IMR-90 (cell line): ENCODE measurements around the gene ZNF768. TPM values are rescaled to one million over a fixed set of nuclear protein-coding genes. Genes with fewer than 3 reads are reported as not detected.

Experiments used
- ATAC-seq: fragments of 200-7000 bp; cut with Tn5 transposase; 2 replicates; pipeline ENCODE4 v1.9.1; 2020; ENCODE audit warnings: low read depth, mild to moderate bottlenecking, moderate library complexity
- BruUV-seq: library from RNA; stranded (reverse); fragments of 400-500 nt; replicated peaks from 2 replicates; lab custom pipeline; 2021; lab: Mats Ljungman, UMichigan
- CTCF ChIA-PET: fragments of 300-600 bp; formaldehyde crosslinking; extraction: SDS; loops from one replicate; lab custom pipeline; 2021; ENCODE audit warnings: antibody characterized with exemption; lab: Yijun Ruan, JAX
- POLR2A ChIA-PET: fragments of 300-600 bp; sonication (Branson Sonifier 250); formaldehyde crosslinking; loops from one replicate; lab custom pipeline; 2022; ENCODE audit warnings: antibody characterized with exemption; ENCODE audit not compliant: unreplicated experiment; lab: Charles Lee
- DNase-seq: peaks from one replicate; pipeline ENCODE4 v3.0.0; 2013
- H2AFZ ChIP-seq: replicated peaks from 2 replicates; pipeline ENCODE3; 2013; ENCODE audit warnings: low read length, mild to moderate bottlenecking; ENCODE audit not compliant: poor library complexity
- H2AK5ac ChIP-seq: 2 replicates; pipeline ENCODE4 v1.6.1; 2013; ENCODE audit warnings: low read depth, low read length, inconsistent platforms
- H2AK9ac ChIP-seq: replicated peaks from 2 replicates; pipeline ENCODE3; 2013; ENCODE audit warnings: mild to moderate bottlenecking, low read depth, low read length, moderate library complexity; ENCODE audit not compliant: poor library complexity
- H2BK120ac ChIP-seq: 2 replicates; pipeline ENCODE4 v1.6.1; 2013; ENCODE audit warnings: low read depth, low read length, inconsistent platforms
- H2BK15ac ChIP-seq: 3 replicates; pipeline ENCODE4 v1.6.1; 2013; ENCODE audit warnings: low read depth, low read length, inconsistent platforms
- H2BK20ac ChIP-seq: 2 replicates; pipeline ENCODE4 v1.6.1; 2013; ENCODE audit warnings: low read depth, mild to moderate bottlenecking, inconsistent platforms, low read length, moderate library complexity
- H2BK5ac ChIP-seq: 2 replicates; pipeline ENCODE4 v1.6.1; 2013; ENCODE audit warnings: mild to moderate bottlenecking, low read depth, low read length, inconsistent platforms; ENCODE audit not compliant: poor library complexity, severe bottlenecking
- H3K14ac ChIP-seq: replicated peaks from 2 replicates; pipeline ENCODE4 v1.6.1; 2013; ENCODE audit warnings: low read depth, low read length, inconsistent platforms
- H3K18ac ChIP-seq: 2 replicates; pipeline ENCODE4 v1.6.1; 2013; ENCODE audit warnings: low read depth, low read length, control low read depth
- H3K23ac ChIP-seq: 2 replicates; pipeline ENCODE4 v1.6.1; 2013; ENCODE audit warnings: low read depth, low read length, inconsistent platforms
- H3K27ac ChIP-seq: 2 replicates; pipeline ENCODE4 v1.5.1; 2013; ENCODE audit warnings: mild to moderate bottlenecking, control low read depth, low read length; ENCODE audit not compliant: insufficient read depth
- H3K27me3 ChIP-seq: 2 replicates; pipeline ENCODE4 v1.6.1; 2013; ENCODE audit warnings: low read length; ENCODE audit not compliant: control insufficient read depth, insufficient read depth
- H3K36me3 ChIP-seq: 2 replicates; pipeline ENCODE4 v1.6.1; 2013; ENCODE audit warnings: low read length, mixed read lengths; ENCODE audit not compliant: control insufficient read depth, insufficient read depth
- H3K4ac ChIP-seq: 2 replicates; pipeline ENCODE4 v1.6.1; 2013; ENCODE audit warnings: low read depth, low read length, inconsistent platforms
- H3K4me1 ChIP-seq: 2 replicates; pipeline ENCODE4 v1.6.1; 2013; ENCODE audit warnings: low read length, mixed read lengths; ENCODE audit not compliant: control insufficient read depth, insufficient read depth
- H3K4me2 ChIP-seq: 2 replicates; pipeline ENCODE4 v1.6.1; 2013; ENCODE audit warnings: low read depth, mild to moderate bottlenecking, control low read depth, low read length, moderate library complexity
- H3K4me3 ChIP-seq: 2 replicates; pipeline ENCODE4 v1.5.1; 2013; ENCODE audit warnings: low read depth, mild to moderate bottlenecking, control low read depth, low read length, moderate library complexity; ENCODE audit not compliant: insufficient read depth
- H3K56ac ChIP-seq: 2 replicates; pipeline ENCODE4 v1.6.1; 2013; ENCODE audit warnings: low read length, inconsistent platforms; ENCODE audit not compliant: insufficient read depth; ENCODE audit errors: extremely low read depth
- H3K79me1 ChIP-seq, 2 experiments: 2 replicates each; pipeline ENCODE4 v1.6.1; 2013; ENCODE audit warnings: low read length in 2 of 2, inconsistent platforms in 1 of 2, low read depth in 1 of 2
- H3K9ac ChIP-seq: 2 replicates; pipeline ENCODE4 v1.6.1; 2013; ENCODE audit warnings: low read depth, low read length, control low read depth
- H3K9me1 ChIP-seq: 2 replicates; pipeline ENCODE4 v1.6.1; 2013; ENCODE audit warnings: low read length, inconsistent platforms; ENCODE audit not compliant: insufficient read depth
- H3K9me3 ChIP-seq: 2 replicates; pipeline ENCODE4 v1.6.1; 2013; ENCODE audit warnings: low read length; ENCODE audit not compliant: control insufficient read depth, insufficient read depth
- H4K20me1 ChIP-seq: 2 replicates; pipeline ENCODE4 v1.6.1; 2013; ENCODE audit warnings: low read length, inconsistent platforms; ENCODE audit not compliant: insufficient read depth
- H4K5ac ChIP-seq: 2 replicates; pipeline ENCODE4 v1.6.1; 2013; ENCODE audit warnings: mild to moderate bottlenecking, low read depth, low read length, control low read depth
- H4K8ac ChIP-seq, 2 experiments: 2 replicates each; pipeline ENCODE4 v1.6.1; 2013; ENCODE audit warnings: low read depth in 2 of 2, low read length in 2 of 2, control low read depth in 1 of 2, inconsistent platforms in 1 of 2
- H4K91ac ChIP-seq: 2 replicates; pipeline ENCODE4 v1.6.1; 2013; ENCODE audit warnings: low read depth, low read length, inconsistent platforms; ENCODE audit not compliant: insufficient read depth
- CEBPB ChIP-seq: IDR thresholded peaks from 2 replicates; pipeline ENCODE4 v1.6.1; 2012; ENCODE audit warnings: low read depth, low read length, improper control_type of control experiment
- CHD1 ChIP-seq: IDR thresholded peaks from 2 replicates; pipeline ENCODE4 v1.6.1; 2012; ENCODE audit warnings: low read depth, low read length, improper control_type of control experiment
- FOS ChIP-seq: fragments of 150-350 bp; IDR thresholded peaks from 2 replicates; pipeline ENCODE4 v1.6.1; 2016; ENCODE audit warnings: low read depth, low read length
- MAFK ChIP-seq: IDR thresholded peaks from 2 replicates; pipeline ENCODE4 v1.6.1; 2012; ENCODE audit warnings: low read depth, low read length, improper control_type of control experiment
- MAZ ChIP-seq: IDR thresholded peaks from 2 replicates; pipeline ENCODE4 v1.6.1; 2012; ENCODE audit warnings: low read depth, mild to moderate bottlenecking, low read length, improper control_type of control experiment, moderate library complexity, borderline replicate concordance
- MXI1 ChIP-seq: IDR thresholded peaks from 2 replicates; pipeline ENCODE4 v1.6.1; 2012; ENCODE audit warnings: low read depth, mild to moderate bottlenecking, low read length, moderate library complexity, borderline replicate concordance
- NFE2L2 ChIP-seq: fragments of 150-350 bp; IDR thresholded peaks from 2 replicates; pipeline ENCODE4 v1.6.1; 2016; ENCODE audit warnings: low read depth, mild to moderate bottlenecking, low read length
- POLR2A ChIP-seq: IDR thresholded peaks from 2 replicates; pipeline ENCODE4 v1.6.1; 2012; ENCODE audit warnings: mild to moderate bottlenecking, low read depth, low read length
- RAD21 ChIP-seq: IDR thresholded peaks from 2 replicates; pipeline ENCODE4 v1.6.1; 2012; ENCODE audit warnings: low read length, improper control_type of control experiment
- RCOR1 ChIP-seq: IDR thresholded peaks from 2 replicates; pipeline ENCODE4 v1.6.1; 2012; ENCODE audit warnings: mild to moderate bottlenecking, low read length, improper control_type of control experiment; ENCODE audit not compliant: insufficient replicate concordance
- RFX5 ChIP-seq: IDR thresholded peaks from 2 replicates; pipeline ENCODE4 v1.8.0; 2012; ENCODE audit warnings: low read depth, mild to moderate bottlenecking, low read length, moderate library complexity
- SMC3 ChIP-seq: fragments of 150-350 bp; IDR thresholded peaks from 2 replicates; pipeline ENCODE4 v1.6.1; 2016; ENCODE audit warnings: low read depth, mild to moderate bottlenecking, antibody characterized with exemption, low read length, moderate library complexity
- USF2 ChIP-seq: fragments of 150-350 bp; IDR thresholded peaks from 2 replicates; pipeline ENCODE4 v1.6.1; 2017; ENCODE audit warnings: mild to moderate bottlenecking, antibody characterized with exemption, low read length, low read depth
- WGBS, 2 experiments: methylation state at CpG; one replicate each; pipeline versions ENCODE4 v1.1.5 to v1.1.7; 2013; ENCODE audit warnings: missing lambda C conversion rate in 2 of 2; ENCODE audit not compliant: insufficient read length in 1 of 2; ENCODE audit errors: extremely low coverage in 2 of 2; 5-methylcytosine and 5-hydroxymethylcytosine counted together
- dilution Hi-C: fragments of 300-500 bp; cut with HindIII; formaldehyde crosslinking; loops from one replicate; pipeline ENCODE4 v1.14.3; 2018; ENCODE audit warnings: low sequenced_read_pairs; ENCODE audit not compliant: unreplicated experiment
- in situ Hi-C: fragments of 300-500 bp; cut with MboI; formaldehyde crosslinking; loops from 3 replicates; pipeline ENCODE4 v1.14.3; 2019; ENCODE audit warnings: low sequenced_read_pairs, inconsistent platforms, mixed read lengths
- intact Hi-C: fragments of 100-400 bp; cut with micrococcal nuclease; formaldehyde crosslinking; loops from 2 replicates; pipeline ENCODE4 v1.10.0; 2022
- polyA plus RNA-seq, 3 experiments: library from polyadenylated mRNA; depleted of rRNA; stranded (reverse); fragments of >200 nt; gene quantifications; 2 replicates each; pipeline ENCODE4 v1.2.3, GENCODE V29; 2012; ENCODE audit warnings: low replicate concordance in 1 of 3
- total RNA-seq: library from RNA; depleted of rRNA; stranded (reverse); fragments of >200 nt; gene quantifications from 2 replicates; pipeline ENCODE4 v1.2.3, GENCODE V29; 2012
- TF ChIP-seq, protein P1 (sequence below): conservative IDR thresholded peaks from 2 replicates; pipeline ENCODE4 v1.5.1; 2012; ENCODE audit warnings: mild to moderate bottlenecking, low read depth, low read length, improper control_type of control experiment
- TF ChIP-seq, protein P2 (sequence below): fragments of 150-350 bp; IDR thresholded peaks from 2 replicates; pipeline ENCODE4 v1.6.1; 2016; ENCODE audit warnings: low read depth, mild to moderate bottlenecking, low read length, moderate library complexity, borderline replicate concordance

The ZNF768 gene
- total and polyA plus RNA-seq, 2 of the 4 experiments (the other 2 are of a cell fraction) = 9.3 to 22.1 TPM

DNA sequence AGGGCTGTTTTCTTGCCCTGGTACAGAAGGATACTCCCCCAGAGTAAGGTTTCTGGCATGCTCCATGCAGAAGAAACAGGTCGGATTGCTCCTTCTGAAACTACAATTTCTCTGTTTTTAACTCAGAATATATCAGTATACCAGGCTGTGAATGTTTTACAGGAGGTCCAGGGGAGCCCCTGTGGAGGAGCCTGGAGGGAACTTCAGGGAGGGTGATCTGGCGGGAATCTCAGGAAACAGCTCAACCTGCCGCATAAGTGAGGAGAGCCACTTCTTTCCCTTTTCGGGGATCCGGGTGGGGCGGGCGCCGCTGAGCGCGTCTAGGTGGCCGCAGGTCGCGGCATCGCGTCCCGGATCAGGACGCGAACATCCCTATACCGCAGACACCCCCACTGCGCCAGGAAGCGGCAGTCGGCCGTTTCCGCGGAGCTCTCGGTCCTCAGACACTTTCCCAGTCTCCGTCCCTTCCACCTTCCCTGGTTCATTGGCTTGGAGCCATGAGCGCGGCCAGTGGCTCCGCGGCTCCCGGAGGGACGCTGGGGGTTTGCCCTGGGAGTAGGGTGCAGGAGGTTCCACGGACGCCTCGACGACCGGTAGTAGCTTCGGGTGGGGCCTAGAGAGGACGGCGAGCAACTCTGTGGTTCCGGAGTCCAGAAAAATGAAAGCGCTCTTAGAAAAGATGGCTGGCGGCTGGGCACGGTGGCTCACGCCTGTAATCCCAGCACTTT lies 34.9 kb upstream of the ZNF768 start:
- in situ Hi-C loops (no loop called here), intact Hi-C loops (no loop called here), dilution Hi-C loops (no loop called here)
- H2AFZ ChIP-seq = peak overlapping the region; percentile 91
- H3K14ac ChIP-seq = no peak overlapping the region
- no peak overlapping the region for H3K4me3 ChIP-seq
- H3K9me3 ChIP-seq = no peaks in the 10 kb centered on the region
- no peak overlapping the region for H3K56ac ChIP-seq
- H2BK5ac ChIP-seq = no peak overlapping the region
- no peak overlapping the region for H3K27ac ChIP-seq
- no peak overlapping the region for H4K5ac ChIP-seq
- peak overlapping the region in 1 of 2 experiments; percentile 38; a peak in 1 of 4 replicates for H4K8ac ChIP-seq
- no peaks in the 10 kb centered on the region for H4K20me1 ChIP-seq
- no peak overlapping the region for H2AK5ac ChIP-seq
- BruUV-seq = no TSS peak
- H3K4me1 ChIP-seq = no peaks in the 10 kb centered on the region
- H3K23ac ChIP-seq = no peak overlapping the region; the same call in 1 of the 2 replicates
- ChIA-PET CTCF (interaction anchor here (0.6 to 1.2 kb wide), 2 partner anchors 68 to 1487 kb away, joined by 3 to 4 read pairs; no protein-coding TSS in a partner anchor), POLR2A (no interaction called here)
- H3K18ac ChIP-seq = no peak overlapping the region
- H2BK15ac ChIP-seq = no peak overlapping the region
- H2BK20ac ChIP-seq = no peak overlapping the region
- H4K91ac ChIP-seq = no peak overlapping the region
- H3K9ac ChIP-seq = no peak overlapping the region
- H3K79me1 ChIP-seq = peaks cover 0 to 17% of the 10 kb centered on the region in 2 experiments; a peak in 2 of 4 replicates
- H3K4ac ChIP-seq = no peak overlapping the region
- H2BK120ac ChIP-seq = no peak overlapping the region
- H3K27me3 ChIP-seq = peaks cover 6% of the 10 kb centered on the region; the same call in 1 of the 2 replicates
- DNase-seq (no peak), ATAC-seq (no peak)
- H3K36me3 ChIP-seq = peaks cover under 1% of the 10 kb centered on the region; the same call in 1 of the 2 replicates
- WGBS, 2 experiments = 47% methylated on average over 23 of the region's 46 CpGs; no CpG with 5 or more reads in 1 of the 2 experiments
- no peak overlapping the region for H2AK9ac ChIP-seq
- H3K9me1 ChIP-seq = no peaks in the 10 kb centered on the region
- H3K4me2 ChIP-seq = peak overlapping the region; percentile 37; the same call in 1 of the 2 replicates
- TF ChIP-seq, protein P1, sequence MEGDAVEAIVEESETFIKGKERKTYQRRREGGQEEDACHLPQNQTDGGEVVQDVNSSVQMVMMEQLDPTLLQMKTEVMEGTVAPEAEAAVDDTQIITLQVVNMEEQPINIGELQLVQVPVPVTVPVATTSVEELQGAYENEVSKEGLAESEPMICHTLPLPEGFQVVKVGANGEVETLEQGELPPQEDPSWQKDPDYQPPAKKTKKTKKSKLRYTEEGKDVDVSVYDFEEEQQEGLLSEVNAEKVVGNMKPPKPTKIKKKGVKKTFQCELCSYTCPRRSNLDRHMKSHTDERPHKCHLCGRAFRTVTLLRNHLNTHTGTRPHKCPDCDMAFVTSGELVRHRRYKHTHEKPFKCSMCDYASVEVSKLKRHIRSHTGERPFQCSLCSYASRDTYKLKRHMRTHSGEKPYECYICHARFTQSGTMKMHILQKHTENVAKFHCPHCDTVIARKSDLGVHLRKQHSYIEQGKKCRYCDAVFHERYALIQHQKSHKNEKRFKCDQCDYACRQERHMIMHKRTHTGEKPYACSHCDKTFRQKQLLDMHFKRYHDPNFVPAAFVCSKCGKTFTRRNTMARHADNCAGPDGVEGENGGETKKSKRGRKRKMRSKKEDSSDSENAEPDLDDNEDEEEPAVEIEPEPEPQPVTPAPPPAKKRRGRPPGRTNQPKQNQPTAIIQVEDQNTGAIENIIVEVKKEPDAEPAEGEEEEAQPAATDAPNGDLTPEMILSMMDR = no peak
- TF ChIP-seq CEBPB = no peak
- no peak for TF ChIP-seq SMC3
- TF ChIP-seq NFE2L2 = no peak
- no peak for TF ChIP-seq FOS
- TF ChIP-seq POLR2A = no peak
- TF ChIP-seq USF2 = no peak
- TF ChIP-seq RAD21 = no peak
- no peak for TF ChIP-seq MAZ
- no peak for TF ChIP-seq RCOR1
- no peak for TF ChIP-seq RFX5
- TF ChIP-seq, protein P2, sequence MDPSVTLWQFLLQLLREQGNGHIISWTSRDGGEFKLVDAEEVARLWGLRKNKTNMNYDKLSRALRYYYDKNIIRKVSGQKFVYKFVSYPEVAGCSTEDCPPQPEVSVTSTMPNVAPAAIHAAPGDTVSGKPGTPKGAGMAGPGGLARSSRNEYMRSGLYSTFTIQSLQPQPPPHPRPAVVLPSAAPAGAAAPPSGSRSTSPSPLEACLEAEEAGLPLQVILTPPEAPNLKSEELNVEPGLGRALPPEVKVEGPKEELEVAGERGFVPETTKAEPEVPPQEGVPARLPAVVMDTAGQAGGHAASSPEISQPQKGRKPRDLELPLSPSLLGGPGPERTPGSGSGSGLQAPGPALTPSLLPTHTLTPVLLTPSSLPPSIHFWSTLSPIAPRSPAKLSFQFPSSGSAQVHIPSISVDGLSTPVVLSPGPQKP = no peak
- no peak for TF ChIP-seq MXI1
- TF ChIP-seq MAFK = no peak
- TF ChIP-seq CHD1 = no peak
